NCI-H2196 (cell line): Measurements from ENCODE around the gene TRAPPC5.

Experiments used
- DNase-seq: peaks from one replicate; lab custom pipeline; 2025; ENCODE audit not compliant: unreplicated experiment; lab: John Stamatoyannopoulos, UW

TRAPPC5 gene

GRCh38 chr19:7674010-7675005 lies 6.3 kb upstream of the TRAPPC5 start:
- DNase-seq, result peak; percentile 44

DNA sequence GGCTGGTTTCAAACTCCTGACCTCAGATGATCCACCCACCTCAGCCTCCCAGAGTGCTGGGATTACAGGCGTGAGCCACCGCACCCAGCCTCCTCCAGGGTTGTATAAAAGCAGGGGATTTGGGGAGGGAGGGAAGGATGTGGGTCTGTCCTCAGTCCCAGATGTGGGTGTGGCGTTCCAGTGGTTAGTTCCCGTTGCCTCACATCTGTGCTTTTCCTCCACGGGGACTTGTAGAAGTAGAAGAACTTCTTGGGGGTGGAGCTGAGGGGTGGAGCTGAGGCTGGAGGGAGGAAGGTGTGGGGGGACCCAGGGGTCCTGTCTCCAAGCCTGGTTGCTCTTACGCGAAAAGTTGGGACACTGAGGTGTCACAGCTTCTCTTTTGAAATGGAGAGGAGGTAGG lies 4.3 kb upstream of the TRAPPC5 start:
- no peak for DNase-seq

DNA sequence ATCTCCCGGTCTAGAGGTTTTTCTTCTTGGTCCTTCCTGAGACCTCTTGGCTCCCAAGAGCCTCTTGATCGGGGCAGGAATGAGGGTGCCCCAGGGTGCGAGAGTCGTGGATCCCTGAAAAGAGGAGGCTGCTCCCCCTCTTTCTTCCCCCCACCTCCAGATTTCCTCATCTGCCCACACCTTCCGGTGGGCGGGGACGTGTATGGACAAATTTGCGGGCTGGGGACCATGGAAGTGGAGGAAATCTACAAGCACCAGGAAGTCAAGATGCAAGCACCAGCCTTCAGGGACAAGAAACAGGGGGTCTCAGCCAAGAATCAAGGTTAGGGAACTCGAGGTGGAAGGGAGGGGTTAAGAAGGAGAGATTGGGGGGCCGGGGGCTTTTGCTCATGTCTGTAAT lies 3.8 kb upstream of the TRAPPC5 start, which contains the start of gene MCEMP1:
Gene MCEMP1 (plus strand): TSS at position 237 of the 400 bp plus-strand sequence. CDS start 31 bp downstream, at position 268.
- DNase-seq, result no peak

- no peak for DNase-seq
Observed at GRCh38 chr19:7677669-7678311, 2.8 kb upstream of the TRAPPC5 start.

DNA sequence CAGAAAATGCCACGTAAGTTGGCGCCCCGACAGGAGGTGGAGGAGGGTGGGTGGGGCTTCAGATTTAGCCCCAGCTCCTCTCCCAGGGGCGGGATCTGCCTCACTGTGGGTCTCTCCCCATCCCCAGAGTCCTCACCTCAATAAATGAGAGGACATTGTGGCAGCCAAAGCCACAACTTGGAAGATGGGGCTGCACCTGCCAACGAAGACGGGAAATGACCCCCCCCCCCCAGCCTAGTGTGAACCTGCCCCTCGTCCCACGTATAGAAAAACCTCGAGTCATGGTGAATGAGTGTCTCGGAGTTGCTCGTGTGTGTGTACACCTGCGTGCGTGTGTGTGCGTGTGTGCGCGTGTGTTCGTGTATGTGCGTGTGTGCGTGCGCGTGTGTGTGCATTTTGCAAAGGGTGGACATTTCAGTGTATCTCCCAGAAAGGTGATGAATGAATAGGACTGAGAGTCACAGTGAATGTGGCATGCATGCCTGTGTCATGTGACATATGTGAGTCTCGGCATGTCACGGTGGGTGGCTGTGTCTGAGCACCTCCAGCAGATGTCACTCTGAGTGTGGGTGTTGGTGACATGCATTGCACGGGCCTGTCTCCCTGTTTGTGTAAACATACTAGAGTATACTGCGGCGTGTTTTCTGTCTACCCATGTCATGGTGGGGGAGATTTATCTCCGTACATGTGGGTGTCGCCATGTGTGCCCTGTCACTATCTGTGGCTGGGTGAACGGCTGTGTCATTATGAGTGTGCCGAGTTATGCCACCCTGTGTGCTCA lies 1.5 kb upstream of the TRAPPC5 start:
- no peak for DNase-seq

DNA sequence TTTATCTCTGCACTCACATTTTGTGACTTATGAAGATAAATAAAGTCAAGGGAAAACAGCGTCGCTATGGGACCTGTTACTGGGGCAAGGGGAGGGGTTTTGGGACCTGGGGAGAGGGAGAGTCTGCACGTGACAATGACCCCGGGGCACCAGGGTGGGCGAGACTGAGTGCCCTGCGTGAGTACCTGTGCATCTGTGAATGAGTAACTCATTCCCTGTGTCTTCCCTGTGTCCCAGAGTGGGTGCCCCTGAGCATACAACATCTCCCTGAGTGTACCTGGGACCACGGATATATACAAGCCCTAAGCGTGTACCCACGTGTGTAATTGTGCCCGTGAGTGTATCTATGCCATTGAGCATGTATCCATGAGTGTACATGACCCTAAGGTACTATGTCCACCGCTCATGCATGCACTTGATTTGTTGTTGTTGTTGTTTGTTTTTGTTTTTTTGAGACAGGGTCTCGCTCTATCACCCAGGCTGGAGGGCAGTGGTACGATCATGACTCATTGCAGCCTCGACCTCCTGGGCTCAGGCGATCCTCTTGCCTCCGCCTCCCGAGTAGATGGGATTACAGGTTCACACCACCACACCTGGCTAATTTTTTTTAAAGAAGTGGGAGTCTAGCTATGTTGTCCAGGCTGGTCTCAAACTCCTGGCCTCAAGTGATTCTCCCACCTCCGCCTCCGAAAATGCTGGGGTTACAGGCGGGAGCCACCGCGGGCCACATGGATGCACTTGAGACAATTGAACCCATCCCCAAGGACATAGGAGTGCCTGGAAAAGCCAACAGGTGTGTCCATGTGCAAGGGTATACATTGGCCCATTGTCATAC lies 645 bp upstream of the TRAPPC5 start:
- no peak for DNase-seq

GRCh38 chr19:7681340-7682174 lies 924 bp downstream of the TRAPPC5 start:
- DNase-seq, result peak; percentile 71

DNA sequence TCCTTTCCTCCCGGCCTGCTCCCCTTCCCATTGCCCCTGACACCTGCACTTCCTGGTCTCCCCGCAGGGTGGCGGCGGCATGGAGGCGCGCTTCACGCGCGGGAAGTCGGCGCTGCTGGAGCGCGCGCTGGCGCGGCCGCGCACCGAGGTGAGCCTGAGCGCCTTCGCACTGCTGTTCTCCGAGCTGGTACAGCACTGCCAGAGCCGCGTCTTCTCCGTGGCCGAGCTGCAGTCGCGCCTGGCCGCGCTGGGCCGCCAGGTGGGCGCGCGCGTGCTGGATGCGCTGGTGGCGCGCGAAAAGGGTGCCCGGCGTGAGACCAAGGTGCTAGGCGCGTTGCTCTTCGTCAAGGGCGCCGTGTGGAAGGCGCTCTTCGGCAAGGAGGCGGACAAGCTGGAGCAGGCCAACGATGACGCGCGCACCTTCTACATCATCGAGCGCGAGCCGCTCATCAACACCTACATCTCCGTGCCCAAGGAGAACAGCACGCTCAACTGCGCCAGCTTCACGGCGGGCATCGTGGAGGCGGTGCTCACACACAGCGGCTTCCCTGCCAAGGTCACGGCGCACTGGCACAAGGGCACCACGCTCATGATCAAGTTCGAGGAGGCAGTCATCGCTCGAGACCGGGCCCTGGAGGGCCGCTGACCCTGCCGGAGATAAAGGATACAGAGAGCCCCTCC lies 1.7 kb downstream of the TRAPPC5 start:
- no peak for DNase-seq

DNA sequence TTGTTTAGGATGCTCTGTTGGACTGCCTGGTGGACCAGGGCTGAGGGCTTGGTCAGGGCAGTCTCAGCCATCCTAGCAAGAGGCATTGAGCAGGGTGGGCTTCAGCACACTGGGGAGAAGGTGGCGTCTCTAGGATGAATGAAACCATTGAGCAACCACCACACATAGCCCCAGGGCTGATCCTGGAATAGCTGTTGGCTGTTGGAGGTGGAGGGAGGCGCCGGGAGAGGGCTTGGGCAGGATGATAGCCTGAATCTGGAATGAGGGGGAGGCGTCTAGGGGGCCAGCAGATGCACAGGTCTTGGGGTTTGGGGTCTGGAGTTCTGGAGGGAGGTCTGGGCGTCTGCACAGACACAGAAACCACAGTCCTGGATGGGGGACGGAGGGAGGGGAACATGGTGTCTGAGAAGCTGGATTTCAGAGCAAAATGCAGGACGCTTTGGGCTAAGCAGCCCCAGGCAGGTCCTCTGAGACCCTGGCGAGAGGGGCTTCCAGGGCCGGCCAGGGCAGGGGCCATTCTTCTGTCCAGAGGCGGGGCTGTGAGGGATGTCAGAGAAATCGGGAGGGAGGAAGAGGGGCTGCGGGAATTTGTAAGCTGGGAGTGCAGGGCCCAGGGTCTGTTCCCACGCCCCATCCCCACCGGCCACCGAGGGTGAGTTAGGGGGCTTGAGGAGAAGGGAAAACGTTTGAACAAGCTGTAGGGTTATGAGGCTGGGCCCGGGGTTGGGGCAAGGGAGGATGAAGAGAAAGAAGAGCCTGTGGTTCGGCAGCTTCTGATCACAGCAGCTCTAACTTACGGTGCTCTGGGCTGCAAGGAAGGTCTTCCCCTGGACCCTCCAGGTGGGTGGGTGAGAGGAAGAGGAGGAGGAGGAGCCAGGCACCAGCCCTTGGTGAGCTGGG lies 5.2 kb downstream of the TRAPPC5 start:
- no peak for DNase-seq

GRCh38 chr19:7687177-7687576 lies 6.5 kb downstream of the TRAPPC5 start:
- no peak for DNase-seq

- no peak for DNase-seq
Observed at GRCh38 chr19:7689165-7689564, 8.5 kb downstream of the TRAPPC5 start.

- DNase-seq, result no peak
Observed at GRCh38 chr19:7690779-7691258, 10.2 kb downstream of the TRAPPC5 start.

- no peak for DNase-seq
Observed at GRCh38 chr19:7691497-7691896, 10.9 kb downstream of the TRAPPC5 start.

DNA sequence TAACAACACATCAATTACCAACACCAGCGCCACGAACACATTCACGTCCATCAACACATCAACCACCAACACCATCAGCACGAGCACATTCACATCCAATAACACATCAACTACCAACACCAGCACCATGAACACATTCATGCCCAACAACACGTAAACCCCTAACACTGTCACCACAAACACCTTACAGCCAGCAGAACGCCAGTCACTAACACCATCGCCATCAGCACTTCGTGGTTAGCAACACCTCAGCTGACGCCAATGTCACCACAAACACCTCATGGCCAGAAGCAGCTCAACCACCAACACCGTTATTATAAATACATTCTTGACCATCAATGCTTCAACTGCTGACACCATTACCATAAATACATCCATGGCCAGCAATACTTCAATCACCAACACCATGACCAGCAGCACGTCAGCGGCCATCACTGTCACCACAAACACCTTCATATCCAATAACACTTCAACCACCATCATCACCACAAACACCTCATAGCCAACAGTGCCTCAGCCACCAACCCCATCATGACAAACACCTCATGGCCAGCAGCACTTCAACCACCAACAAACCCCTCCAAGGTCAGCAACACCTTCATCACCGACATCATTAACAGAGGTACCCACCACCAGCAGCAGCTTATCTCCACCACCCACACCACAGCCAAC lies 11.9 kb downstream of the TRAPPC5 start:
- DNase-seq, result no peak

GRCh38 chr19:7694499-7694898 lies 13.9 kb downstream of the TRAPPC5 start:
- no peak for DNase-seq

- no peak for DNase-seq
Observed at GRCh38 chr19:7697721-7698287, 17.2 kb downstream of the TRAPPC5 start.

DNA sequence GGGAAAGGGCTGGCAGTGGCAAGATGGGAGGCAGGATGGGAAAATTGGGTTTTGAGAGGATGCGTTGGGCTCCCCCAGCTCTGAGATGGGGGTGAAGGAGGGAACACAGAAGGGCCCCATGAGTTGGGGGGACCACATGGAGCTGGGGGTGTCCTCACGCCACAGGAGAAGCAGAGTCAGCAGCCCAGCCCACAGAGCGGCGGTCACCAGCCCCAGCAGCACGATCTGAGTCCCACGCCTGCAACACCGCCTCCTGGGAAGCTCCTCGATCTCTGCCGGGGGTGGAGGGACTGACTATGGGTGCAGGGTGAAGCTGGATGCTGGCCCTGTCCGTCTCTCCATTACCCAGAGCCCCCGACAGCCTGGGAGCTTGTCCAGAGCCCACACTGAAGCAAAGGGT lies 17.9 kb downstream of the TRAPPC5 start:
- DNase-seq, result no peak
